Measurements from ENCODE around the gene SMIM22.
A peak's percentile ranks its signal among the peaks of the same experiment; 100 is the strongest.

The SMIM22 gene, protein sequence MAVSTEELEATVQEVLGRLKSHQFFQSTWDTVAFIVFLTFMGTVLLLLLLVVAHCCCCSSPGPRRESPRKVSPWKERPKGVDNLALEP

GRCh38 chr16:4795181-4795827 is at the start of gene SMIM22:
Gene SMIM22, plus strand, starts transcription at chr16:4795369. Its CDS starts 366 bp downstream, at chr16:4795735.
- DNase-seq (ENCODE audit: low spot score), result no peak

- no peak for DNase-seq (ENCODE audit: low spot score)
Observed at GRCh38 chr16:4746215-4746614, 49.0 kb upstream of the SMIM22 start.

GRCh38 chr16:4746991-4747574 is 48.1 kb upstream of the SMIM22 start:
- DNase-seq (ENCODE audit: low spot score), result no peak

- no peak for DNase-seq (ENCODE audit: low spot score)
Observed at GRCh38 chr16:4747906-4748681, 47.1 kb upstream of the SMIM22 start.

GRCh38 chr16:4748682-4749411 is 46.3 kb upstream of the SMIM22 start:
- DNase-seq (ENCODE audit: low spot score), result no peak

DNA sequence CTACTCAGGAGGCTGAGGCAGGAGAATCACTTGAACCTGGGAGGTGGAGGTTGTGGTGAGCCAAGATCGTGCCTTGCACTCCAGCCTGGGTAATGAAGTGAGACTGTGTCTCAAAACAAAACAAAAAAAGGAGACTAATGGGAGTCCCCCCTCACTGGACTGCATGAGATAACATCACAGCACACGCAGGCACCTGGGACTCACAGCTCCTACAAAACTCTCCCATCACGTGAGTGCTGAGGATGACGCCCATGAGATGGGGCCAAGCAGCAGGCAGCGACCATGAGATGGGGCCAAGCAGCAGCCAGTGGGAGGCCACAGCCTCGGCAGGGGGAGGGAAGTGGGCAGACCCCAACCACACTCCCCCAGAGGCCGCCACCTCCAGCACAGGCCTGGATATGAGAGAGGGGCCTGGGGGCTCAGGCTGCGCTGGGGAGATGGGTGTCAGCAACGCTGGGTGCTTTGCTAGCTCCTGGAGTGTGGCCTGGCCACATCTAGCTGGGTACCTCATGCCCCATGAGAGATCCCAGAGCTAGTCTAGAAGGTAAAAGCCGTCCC is 45.4 kb upstream of the SMIM22 start:
- no peak for DNase-seq (ENCODE audit: low spot score)

DNA sequence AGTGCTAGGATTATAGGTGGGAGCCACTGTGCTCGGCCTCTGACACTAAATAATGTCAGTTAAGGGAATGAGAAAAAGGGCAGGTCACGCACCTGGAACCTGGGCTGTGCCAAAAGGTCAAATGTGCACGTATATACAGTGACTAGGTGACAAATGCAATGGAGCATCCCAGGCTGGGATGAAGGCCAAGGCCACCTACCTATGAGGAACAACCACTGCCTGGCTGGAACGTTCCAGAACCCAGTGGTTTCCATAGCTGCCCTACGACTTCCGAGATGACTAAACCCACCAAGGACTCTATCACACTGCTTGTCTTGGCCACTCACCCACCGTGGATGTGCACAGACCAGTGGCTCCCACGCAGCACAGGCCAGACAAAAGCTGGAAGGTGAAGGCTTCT is 44.3 kb upstream of the SMIM22 start:
- DNase-seq (ENCODE audit: low spot score), result no peak

DNA sequence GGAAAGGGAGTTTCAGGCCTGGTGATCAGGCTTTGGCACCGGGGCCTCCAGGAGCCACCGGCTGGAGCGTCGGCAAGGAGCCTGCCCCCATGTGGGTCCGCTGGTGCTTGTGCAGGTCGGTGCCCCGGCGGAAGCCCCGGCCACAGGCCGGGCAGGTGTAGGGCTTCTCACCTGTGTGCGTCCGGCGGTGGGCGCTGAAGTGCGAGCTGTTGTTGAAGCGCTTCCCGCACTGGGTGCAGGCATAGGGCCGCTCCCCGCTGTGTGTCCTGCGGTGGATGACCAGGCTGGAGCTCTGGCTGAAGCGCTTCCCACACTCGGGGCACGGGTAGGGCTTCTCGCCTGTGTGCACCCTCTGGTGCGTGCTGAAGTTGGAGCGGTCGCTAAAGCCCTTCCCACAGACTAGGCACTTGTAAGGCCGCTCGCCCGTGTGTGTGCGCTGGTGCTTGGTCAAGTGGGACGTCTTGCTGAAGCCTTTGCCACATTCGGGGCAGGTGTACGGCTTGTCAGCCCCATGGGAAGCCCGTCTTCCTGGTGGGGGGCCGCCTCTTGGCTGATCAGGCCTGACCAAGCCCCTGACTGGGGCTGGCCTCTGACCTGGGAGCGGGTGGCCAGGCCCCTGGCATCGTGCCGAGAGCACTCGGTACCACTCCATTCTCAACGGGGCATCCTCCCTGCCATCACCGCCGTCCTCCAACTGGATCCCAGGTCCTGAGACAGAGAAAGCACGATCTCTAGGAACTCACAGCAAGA is 42.6 kb upstream of the SMIM22 start:
- DNase-seq (ENCODE audit: low spot score), result no peak

DNA sequence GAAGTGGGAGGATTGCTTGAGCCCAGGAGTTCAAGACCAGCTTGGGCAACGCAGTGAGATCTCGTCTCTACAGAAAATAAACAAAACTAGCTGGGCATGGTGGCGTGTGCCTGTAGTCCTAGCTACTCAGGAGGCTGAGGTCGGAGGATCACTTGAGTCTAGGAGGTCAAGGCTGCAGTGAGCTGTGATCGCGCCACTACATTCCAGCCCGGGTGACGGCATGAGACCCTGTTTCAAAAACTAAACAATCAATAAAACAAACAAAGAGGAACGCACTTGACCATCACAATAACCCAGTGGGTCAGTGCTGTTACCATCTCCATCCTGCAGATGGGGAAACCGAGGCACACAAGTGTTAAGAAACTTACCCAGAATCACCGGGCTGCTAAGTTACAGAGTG is 41.9 kb upstream of the SMIM22 start:
- DNase-seq (ENCODE audit: low spot score), result no peak

GRCh38 chr16:4754865-4755264 is 40.3 kb upstream of the SMIM22 start:
- no peak for DNase-seq (ENCODE audit: low spot score)

DNA sequence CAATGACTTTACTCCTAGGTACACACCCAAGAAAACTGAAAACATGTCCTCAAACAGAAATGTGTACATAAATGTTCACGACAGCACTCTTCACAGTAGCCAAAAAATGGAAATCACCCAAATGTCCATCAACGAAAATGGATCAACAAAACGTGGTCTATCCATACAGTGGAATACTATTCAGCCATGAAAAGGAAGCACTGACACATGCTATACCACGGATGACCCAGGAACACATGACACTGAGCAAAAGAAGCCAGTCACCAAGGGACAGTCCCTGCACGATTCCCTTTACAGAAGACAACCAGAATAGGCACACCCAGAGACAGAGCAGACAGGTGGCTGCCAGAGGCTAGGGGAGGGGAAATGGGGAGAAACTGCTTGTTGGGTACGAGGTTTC is 39.5 kb upstream of the SMIM22 start:
- DNase-seq (ENCODE audit: low spot score), result no peak

GRCh38 chr16:4760221-4760910 is 34.8 kb upstream of the SMIM22 start:
- DNase-seq (ENCODE audit: low spot score), result no peak

GRCh38 chr16:4762205-4762604 is 33.0 kb upstream of the SMIM22 start:
- DNase-seq (ENCODE audit: low spot score), result no peak

DNA sequence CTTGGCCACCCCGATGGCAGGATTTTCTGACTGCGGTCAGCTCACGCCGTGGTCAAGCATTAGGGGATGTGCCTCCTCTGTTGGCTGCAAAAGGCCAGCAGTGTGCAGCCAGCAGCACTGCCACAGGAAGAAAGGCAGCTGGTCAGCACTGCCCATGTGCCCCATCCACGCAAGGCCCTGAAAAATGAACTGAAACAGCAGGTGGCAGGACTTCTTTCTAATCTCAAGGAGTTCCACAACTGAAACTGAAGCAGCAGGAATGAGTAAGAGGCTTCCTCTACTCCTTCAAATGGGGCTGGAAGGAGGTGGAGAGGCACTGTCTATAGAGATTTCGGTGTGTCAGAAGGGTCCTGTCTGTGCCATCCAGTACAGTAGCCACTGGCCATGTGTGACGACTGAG is 31.4 kb upstream of the SMIM22 start:
- DNase-seq (ENCODE audit: low spot score), result no peak

DNA sequence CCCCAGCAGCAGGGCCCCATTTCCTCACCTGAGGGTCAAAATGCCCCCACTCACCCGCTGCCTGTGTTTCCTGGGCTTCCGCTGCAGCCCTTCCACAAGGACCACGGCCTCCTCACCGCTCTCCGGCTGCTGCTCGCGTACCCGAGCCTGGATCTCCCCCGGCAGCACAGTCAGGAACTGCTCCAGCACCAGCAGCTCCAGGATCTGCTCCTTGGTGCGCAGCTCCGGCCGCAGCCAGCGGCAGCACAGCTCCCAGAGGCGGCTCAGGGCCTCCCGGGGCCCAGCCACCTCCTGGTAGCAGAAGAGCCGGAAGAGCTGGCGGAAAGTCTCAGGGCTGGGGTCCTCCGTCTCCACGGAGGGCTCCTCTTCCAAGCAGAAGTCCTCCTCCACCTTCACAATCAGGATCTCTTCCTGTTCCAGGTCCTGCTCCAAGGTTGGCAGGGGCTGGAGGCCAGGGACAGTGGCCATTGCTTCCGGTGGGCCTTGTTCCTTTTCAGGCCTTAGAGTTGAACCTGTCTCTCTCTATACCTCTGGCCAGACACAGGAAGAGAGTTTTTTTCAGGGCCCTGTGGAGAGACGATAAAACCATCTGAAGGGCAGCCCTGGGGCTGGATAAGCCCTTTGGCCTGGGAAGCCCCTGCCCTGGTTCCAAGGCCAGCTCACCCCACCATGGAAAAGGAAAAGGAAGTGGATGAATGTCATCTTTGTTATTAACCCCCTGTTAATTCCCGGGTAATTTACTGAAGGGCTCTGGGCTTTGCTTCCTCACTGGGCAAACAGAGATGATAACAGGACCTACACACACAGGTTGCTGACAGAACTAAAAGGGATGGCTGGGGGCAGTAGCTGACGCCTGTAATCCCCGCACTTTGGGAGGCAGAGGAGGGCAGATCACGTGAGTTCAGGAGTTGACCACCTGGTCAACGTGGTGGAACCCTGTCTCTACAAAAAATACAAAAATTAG is 29.4 kb upstream of the SMIM22 start:
- DNase-seq (ENCODE audit: low spot score), result no peak

DNA sequence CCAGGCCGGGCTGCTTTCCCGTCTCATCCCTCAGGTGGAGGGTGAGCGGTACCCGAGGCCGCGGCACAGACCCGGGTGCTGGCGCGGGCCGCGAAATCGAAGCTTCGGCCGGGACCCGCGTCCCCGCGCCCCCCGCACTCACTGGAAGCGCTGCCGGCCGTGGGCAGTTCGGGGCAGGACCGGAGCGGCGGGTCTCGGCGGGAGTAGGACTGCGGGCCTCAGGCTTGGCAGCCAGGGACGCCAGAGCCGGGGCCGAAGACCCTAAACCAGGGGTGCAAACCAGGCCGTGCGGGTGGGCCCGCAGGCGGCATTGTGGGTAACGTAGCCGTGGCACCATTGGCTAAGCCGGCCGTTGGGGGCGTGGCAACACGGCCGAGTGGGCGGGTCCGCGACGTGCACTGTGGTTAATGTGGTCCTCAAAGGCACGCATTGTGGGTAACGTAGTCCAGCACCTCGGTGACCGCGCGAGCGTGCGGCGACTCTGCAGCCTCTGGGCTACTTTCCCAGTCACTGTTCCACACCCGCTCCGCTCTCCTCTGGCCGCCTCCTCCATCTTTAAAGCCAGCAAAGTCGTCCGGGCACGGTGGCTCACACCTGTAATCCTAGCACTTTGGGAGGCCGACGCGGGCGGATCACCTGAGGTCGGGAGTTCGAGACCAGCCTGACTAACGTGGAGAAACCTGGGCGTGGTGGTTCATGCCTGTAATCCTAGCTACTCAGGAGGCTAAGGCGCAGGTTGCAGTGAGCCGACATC is 28.1 kb upstream of the SMIM22 start, which contains the start of gene ZNF500:
ZNF500 (minus strand) TSS at position 288 of the 754 bp plus-strand sequence. CDS start 1,184 bp downstream, outside the sequence.
- peak; percentile 97 for DNase-seq (ENCODE audit: low spot score)

GRCh38 chr16:4767872-4768548 is 27.2 kb upstream of the SMIM22 start:
- DNase-seq (ENCODE audit: low spot score), result no peak
